ENCODE data around the gene FAM228A.

DNA sequence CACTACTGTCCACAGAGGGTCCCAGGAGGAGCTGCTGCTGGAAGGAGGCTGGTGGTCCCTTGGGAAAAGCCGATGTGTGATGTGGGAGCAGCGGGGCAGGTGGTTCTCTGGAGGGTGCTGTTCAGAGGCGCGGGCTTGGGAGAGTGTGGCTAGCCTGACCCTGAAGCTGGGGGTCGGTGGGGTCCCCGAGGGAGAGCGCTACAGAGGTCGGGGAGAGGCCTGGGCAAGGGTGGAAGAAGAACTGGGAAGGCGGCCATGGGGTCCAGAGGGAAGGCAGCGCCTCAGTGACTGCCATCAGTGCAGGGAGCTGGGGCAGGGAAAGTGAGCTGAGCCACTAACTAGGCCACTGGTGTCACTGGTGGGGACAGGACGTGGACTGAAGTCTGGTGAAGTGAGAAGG is 32.5 kb downstream of the FAM228A start:
- no peak for TF ChIP-seq CTCF (IDR thresholded peaks at IDR 0.05)
- no peak for TF ChIP-seq EP300 (IDR thresholded peaks at IDR 0.05)
- no peak for TF ChIP-seq POLR2A (IDR thresholded peaks at IDR 0.05)
